GM18909 (cell line): ENCODE data around the gene ZNF609.

Source experiments
- ATAC-seq: cut with Tn5 transposase; IDR thresholded peaks from one replicate; pipeline ENCODE4 v1.9.1; 2021; ENCODE audit warnings: mild to moderate bottlenecking; ENCODE audit not compliant: unreplicated experiment, poor library complexity

ZNF609 gene

GRCh38 chr15:64500695-64501395 is 40.5 kb downstream of the ZNF609 start:
- no peak for ATAC-seq

DNA sequence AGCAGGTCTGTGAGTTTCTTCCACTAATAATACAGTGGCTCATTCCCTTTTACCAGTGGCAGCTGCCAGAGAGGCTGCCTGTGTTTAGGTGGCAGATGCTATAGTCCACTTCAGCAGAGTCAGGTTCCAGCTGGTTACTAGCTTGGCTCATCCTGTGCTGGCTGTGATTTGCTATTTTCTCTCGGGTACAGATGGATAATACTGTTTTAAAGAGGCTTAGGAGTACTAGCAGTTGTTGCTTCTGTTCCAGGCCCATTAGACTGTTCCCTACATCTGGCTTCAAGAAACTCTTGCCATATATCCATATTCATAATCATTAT is 41.0 kb downstream of the ZNF609 start:
- ATAC-seq = no peak

GRCh38 chr15:64502151-64502550 is 41.8 kb downstream of the ZNF609 start:
- ATAC-seq = no peak

- ATAC-seq = no peak
Measured at GRCh38 chr15:64502551-64502950, 42.2 kb downstream of the ZNF609 start.

DNA sequence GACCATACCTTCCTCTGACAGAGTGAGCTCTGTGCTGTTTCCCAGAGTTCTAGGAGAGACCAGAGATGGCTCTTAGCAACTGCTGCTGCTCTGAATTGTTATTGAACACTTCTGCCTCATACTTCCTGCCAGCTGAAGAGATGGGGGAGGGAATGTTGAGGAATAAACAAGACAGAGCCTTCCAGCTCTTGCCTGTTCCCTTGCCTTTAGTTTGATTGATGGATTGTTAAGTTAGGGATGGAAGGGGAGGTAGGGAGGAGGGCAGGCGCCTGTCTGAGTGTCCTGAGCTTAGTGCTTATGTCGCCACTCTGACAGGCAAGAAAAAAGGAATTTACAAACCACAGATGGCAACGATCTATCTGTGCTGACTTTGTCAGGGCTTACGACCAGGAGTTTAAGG is 42.8 kb downstream of the ZNF609 start:
- ATAC-seq = no peak

GRCh38 chr15:64503640-64504039 is 43.3 kb downstream of the ZNF609 start:
- no peak for ATAC-seq

DNA sequence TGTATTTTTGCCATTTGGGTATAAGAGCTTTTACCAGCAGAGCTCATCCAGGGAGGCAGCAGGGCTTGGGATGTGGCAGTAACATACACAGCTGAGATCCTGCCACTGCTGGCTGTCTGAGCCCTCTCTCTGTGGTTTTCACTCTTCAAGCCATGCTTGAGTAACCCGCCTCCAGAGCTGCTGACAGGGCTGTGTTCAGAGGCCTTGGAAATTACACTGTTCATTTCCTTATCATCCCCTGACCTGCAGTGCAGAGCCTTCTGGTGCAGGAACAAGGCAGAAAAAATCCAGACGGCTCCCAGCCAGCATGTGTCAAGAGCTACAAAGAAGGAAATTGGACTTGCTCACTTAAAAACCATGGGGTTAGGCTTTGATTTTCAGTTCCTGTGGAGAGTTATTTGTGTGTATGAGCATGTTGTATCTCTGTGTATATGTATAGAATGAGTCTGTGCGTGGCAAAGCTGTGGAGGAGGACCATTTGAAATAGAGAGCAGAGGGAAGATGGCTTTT is 47.0 kb downstream of the ZNF609 start:
- ATAC-seq = peak; percentile 73

DNA sequence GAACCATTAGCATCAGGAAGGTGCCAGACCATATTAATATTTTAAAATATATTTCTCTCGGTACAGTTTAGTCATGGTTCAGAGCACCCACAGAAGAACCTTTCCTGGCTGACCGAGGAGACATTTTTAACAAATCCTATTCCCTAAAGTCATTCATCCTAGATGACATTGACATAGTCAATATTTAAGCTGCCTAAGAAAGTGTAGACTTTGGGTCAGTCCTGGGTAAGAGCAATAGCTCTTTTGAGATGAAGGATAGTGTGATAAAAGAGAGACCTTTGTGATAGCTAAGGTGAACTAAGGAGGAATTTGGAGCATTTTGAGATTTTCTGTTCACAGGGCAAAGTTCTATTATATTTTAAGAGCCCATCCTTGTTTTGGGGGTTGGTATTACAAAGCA is 47.5 kb downstream of the ZNF609 start:
- ATAC-seq = peak; percentile 8

- no peak for ATAC-seq
Measured at GRCh38 chr15:64513823-64514222, 53.4 kb downstream of the ZNF609 start.

- ATAC-seq = no peak
Measured at GRCh38 chr15:64515196-64515595, 54.8 kb downstream of the ZNF609 start.

- ATAC-seq = no peak
Measured at GRCh38 chr15:64515825-64516224, 55.4 kb downstream of the ZNF609 start.

DNA sequence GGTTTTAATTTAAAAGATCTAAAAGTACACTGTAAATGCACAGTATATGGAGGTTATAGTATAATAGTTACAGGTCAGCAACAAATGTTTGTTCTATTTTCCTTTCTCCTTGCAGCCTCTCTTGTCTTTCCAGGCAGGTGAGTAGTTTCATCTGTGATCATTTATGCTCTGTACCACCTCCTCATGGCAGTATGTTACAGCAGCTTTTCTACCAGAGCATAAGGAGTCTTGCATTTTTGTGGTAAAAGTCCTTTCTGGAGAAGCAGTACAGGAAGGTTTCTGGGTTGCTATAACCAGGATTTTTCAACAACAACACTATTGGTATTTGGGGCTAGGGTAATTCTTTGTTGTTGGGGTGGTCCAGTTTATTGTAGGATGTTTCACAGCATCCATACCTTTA is 59.5 kb downstream of the ZNF609 start:
- ATAC-seq = no peak

DNA sequence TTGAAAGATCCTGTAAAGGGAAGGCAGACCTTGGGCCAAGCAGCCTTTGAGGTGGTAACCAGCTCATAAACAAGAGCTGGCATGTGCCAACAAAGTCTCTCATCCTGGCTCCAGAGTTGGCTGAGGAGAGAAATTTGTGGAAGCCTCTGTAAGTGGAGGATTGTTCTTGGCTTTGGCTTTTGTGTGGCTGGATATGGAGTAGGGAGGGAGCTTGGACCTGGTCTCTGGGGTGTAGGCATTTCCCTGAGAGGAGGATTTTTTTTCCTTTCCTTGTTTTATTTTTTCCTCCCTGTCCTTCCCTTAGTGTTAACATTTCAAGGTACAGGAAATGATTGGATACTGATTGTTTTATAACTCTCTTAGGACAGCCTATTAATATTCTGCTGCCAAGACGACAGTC is 60.8 kb downstream of the ZNF609 start:
- no peak for ATAC-seq

DNA sequence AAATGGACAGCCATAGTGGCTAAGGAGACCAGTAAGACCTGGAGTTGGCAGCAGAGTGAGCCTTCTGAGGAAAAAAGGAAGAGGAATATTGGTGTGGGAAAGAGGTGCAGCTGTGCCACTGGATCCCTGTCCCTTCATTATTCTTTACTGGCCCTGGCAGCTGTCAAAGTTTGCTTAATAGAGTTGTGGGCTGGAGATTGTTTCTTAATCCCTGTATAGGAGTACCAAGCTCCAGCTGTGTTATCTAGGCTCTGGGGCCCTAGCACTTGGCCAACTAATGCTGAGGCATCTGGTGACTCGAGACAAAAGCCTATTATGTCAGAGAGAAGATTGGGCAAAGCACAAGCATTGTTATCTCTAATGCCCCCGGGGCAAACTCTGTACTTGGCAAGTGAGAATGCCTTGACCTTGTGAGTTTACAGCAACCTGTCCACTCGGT is 61.4 kb downstream of the ZNF609 start:
- no peak for ATAC-seq

- ATAC-seq = no peak
Measured at GRCh38 chr15:64522226-64522823, 61.9 kb downstream of the ZNF609 start.

- ATAC-seq = no peak
Measured at GRCh38 chr15:64523240-64523639, 62.9 kb downstream of the ZNF609 start.

GRCh38 chr15:64524778-64525177 is 64.4 kb downstream of the ZNF609 start:
- no peak for ATAC-seq

GRCh38 chr15:64525828-64526530 is 65.6 kb downstream of the ZNF609 start:
- ATAC-seq = no peak

DNA sequence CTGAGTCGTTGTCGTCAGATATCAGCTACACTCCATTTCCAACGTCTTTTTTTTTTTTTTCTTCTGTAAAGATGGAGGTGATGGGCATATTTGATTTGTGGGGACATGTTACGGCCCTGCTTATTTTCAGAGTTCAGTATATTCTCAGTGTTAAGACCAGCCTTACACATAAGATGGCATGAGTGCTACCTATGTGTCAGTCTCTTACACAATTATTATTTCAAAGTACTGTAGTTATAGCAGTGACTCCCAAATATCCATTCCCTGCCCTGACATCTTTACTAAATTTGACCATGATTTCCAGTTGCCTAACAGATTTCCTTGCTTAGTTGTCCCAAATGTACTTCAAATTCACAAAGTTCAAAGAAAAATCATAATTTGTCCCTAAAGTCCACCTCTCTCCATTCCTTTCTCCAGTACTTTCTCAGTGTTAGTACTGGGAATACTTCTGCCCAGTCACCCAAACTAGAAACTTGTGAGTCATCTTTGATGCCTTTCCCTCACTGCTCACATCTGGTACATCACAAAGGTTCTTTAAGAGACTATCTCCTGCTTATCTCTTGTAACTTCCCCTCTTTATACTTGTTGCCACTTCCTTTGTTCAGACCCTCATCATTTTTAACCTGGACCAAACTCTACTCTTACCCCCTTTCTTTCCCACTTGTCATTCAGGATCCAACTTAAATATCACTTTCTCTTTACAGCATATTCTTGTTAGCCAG is 67.0 kb downstream of the ZNF609 start:
- ATAC-seq = no peak

DNA sequence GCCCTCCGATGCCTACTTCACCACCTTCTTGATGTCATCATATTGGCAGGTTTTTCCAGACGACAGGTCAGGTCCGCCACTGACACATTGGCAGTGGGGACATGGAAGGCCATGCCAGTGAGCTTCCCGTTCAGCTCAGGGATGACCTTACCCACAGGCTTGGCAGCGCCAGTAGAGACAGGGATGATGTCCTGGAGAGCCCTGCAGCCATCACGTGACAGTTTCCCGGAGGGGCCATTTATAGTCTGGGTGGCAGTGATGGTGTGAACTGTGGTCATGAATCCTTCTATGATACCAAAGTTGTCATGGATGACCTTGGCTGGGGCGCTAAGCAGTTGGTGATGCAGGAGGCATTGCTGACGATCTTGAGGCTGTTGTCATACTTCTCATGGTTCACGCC is 68.5 kb downstream of the ZNF609 start:
- ATAC-seq = no peak

- ATAC-seq = no peak
Measured at GRCh38 chr15:64530472-64530871, 70.1 kb downstream of the ZNF609 start.
